Right lobe of liver (tissue), 6 donors: Measurements from ENCODE around the gene RAP1GAP2. TPM values are rescaled to one million over a fixed set of nuclear protein-coding genes. Genes with fewer than 3 reads are reported as not detected.

Experiments used
- ATAC-seq, 4 donors: fragments of 200-7000 bp; cut with Tn5 transposase; one replicate each; pipeline ENCODE4 v1.9.1; 2020; ENCODE audit warnings: mild to moderate bottlenecking in 4 of 4, moderate library complexity in 4 of 4
- DNase-seq, 3 donors: peaks; one replicate each; pipeline ENCODE4 v3.0.0-alpha.2; 2020
- H3K27ac ChIP-seq, 3 donors: fragments of 200-600 bp; one replicate each; pipeline ENCODE4 v1.8.0; 2022
- H3K27me3 ChIP-seq, 2 donors: fragments of 200-600 bp; one replicate each; pipeline ENCODE4 v1.8.0; 2022
- H3K36me3 ChIP-seq, 4 donors: fragments of 200-600 bp; sonication (generic) in 1 of 4; one replicate each; pipeline versions ENCODE4 v1.5.1 to v1.8.0; 2017 to 2022; ENCODE audit warnings: control low read depth in 1 of 4
- H3K4me1 ChIP-seq, 4 donors: fragments of 200-600 bp; sonication (generic) in 1 of 4; one replicate each; pipeline versions ENCODE4 v1.5.1 to v1.8.0; 2017 to 2022; ENCODE audit warnings: control low read depth in 1 of 4
- H3K4me3 ChIP-seq, 3 donors: fragments of 200-600 bp; one replicate each; pipeline ENCODE4 v1.8.0; 2022
- H3K9me3 ChIP-seq, 4 donors: fragments of 200-600 bp; sonication (generic) in 1 of 4; one replicate each; pipeline versions ENCODE4 v1.5.1 to v1.8.0; 2017 to 2022; ENCODE audit warnings: control low read depth in 1 of 4
- CTCF ChIP-seq, 4 donors: fragments of 200-600 bp in 3 of 4; fragments of 450-650 bp in 1 of 4; IDR thresholded peaks; one replicate each; pipeline versions ENCODE4 v1.5.1 to v1.8.0; 2016 to 2022; ENCODE audit warnings: antibody characterized with exemption in 4 of 4, mild to moderate bottlenecking in 2 of 4
- POLR2A ChIP-seq: fragments of 450-650 bp; IDR thresholded peaks from one replicate; pipeline ENCODE4 v1.6.1; 2017; ENCODE audit warnings: antibody characterized with exemption, mild to moderate bottlenecking
- WGBS: methylation state at CpG from one replicate; pipeline ENCODE4 v1.1.6; 2018; ENCODE audit warnings: low coverage, low lambda C conversion rate; ENCODE audit not compliant: insufficient coverage; ENCODE audit errors: missing lambda C conversion rate; 5-methylcytosine and 5-hydroxymethylcytosine counted together
- intact Hi-C, 2 donors: fragments of 100-400 bp; cut with DNase I; formaldehyde crosslinking; loops; one replicate each; pipeline versions ENCODE4 v1.11.2 to v1.14.1; 2022
- total RNA-seq, 6 experiments: library from RNA; depleted of rRNA in 2 of 6; stranded (reverse); fragments of >200 nt in 2 of 6; fragmentation: NEBNext Ultra II Directional in 3 of 6; extraction: Animal tissue kit (Norgen Biotek cat#: 25700) in 3 of 6; gene quantifications; one replicate each; pipeline versions ENCODE4 v1.1.0 to v1.2.4, GENCODE V29; 2016 to 2023
- donor health status: DM: no; HTN: yes; CAD: no.
- donor health status: DM: no; HTN: no; CAD: no.
- donor health status: DM: no; HTN: no; CAD: no.
- donor health status: DM: no; HTN: yes; CAD: no.
- donor health status: DM: no; HTN: yes; CAD: no.

Gene RAP1GAP2
- total RNA-seq, 6 experiments from 2014 or later: 1.0 to 3.8 (median 1.8) TPM

GRCh38 chr17:2850991-2851390 is 54.8 kb downstream of the RAP1GAP2 start:
- H3K36me3 ChIP-seq: no peaks in the 10 kb centered on the region
- intact Hi-C loops: loop anchor here (10.0 kb wide), 2 partner anchors 74 to 164 kb away; no protein-coding TSS in a partner anchor
- DNase-seq (no peak), ATAC-seq (no peak)
- H3K27ac ChIP-seq: no peak overlapping the region
- peaks cover 0 to 22% of the 10 kb centered on the region in 2 donors for H3K27me3 ChIP-seq
- TF ChIP-seq CTCF (IDR thresholded peaks at IDR 0.05) (no peak), POLR2A (no peak)
- H3K4me3 ChIP-seq: no peak overlapping the region
- no peaks in the 10 kb centered on the region for H3K9me3 ChIP-seq
- peaks cover 0 to 8% (median 0%) of the 10 kb centered on the region in 4 donors for H3K4me1 ChIP-seq
- 65% methylated on average over 6 of the region's 6 CpGs for WGBS

- ATAC-seq (no peak), DNase-seq (no peak)
- Histone ChIP-seq H3K36me3 (no peaks in the 10 kb centered on the region), H3K27ac (no peak overlapping the region), H3K9me3 (no peaks in the 10 kb centered on the region), H3K4me1 (peaks cover 0 to 8% (median 0%) of the 10 kb centered on the region in 4 donors), H3K4me3 (no peak overlapping the region), H3K27me3 (peaks cover 0 to 22% of the 10 kb centered on the region in 2 donors)
- no peak for TF ChIP-seq CTCF (IDR thresholded peaks at IDR 0.05)
- TF ChIP-seq POLR2A: no peak
- intact Hi-C loops: loop anchor here (10.0 kb wide), 2 partner anchors 73 to 163 kb away; no protein-coding TSS in a partner anchor
- no CpG with 5 or more reads among the region's 4 CpGs for WGBS
Measured at GRCh38 chr17:2851615-2852014, 55.4 kb downstream of the RAP1GAP2 start.

- Histone ChIP-seq H3K27me3 (peaks cover 0 to 22% of the 10 kb centered on the region in 2 donors), H3K4me3 (no peak overlapping the region), H3K4me1 (peaks cover 0 to 8% (median 0%) of the 10 kb centered on the region in 4 donors), H3K27ac (no peak overlapping the region), H3K36me3 (no peaks in the 10 kb centered on the region), H3K9me3 (no peaks in the 10 kb centered on the region)
- WGBS: 50% methylated on average over 6 of the region's 6 CpGs
- intact Hi-C loops: loop anchor here (10.0 kb wide), 2 partner anchors 73 to 163 kb away; no protein-coding TSS in a partner anchor
- DNase-seq (no peak), ATAC-seq (no peak)
- TF ChIP-seq CTCF (IDR thresholded peaks at IDR 0.05): no peak
- TF ChIP-seq POLR2A: no peak
Measured at GRCh38 chr17:2852221-2852620, 56.0 kb downstream of the RAP1GAP2 start.

- no peak for TF ChIP-seq POLR2A
- no peak for TF ChIP-seq CTCF (IDR thresholded peaks at IDR 0.05)
- peaks cover 0 to 22% of the 10 kb centered on the region in 2 donors for H3K27me3 ChIP-seq
- peak overlapping the region in 1 of 3 donors; percentile 18 for H3K27ac ChIP-seq
- 60% methylated on average over 1 of the region's 55 CpGs for WGBS
- H3K36me3 ChIP-seq: no peaks in the 10 kb centered on the region
- intact Hi-C loops: loop anchor here (10.0 kb wide), 2 partner anchors 72 to 162 kb away; no protein-coding TSS in a partner anchor
- peaks cover 0 to 8% (median 0%) of the 10 kb centered on the region in 4 donors for H3K4me1 ChIP-seq
- no peaks in the 10 kb centered on the region for H3K9me3 ChIP-seq
- DNase-seq (peak in 1 of 3 donors; percentile 26), ATAC-seq (no peak)
- peak overlapping the region; percentile 38 to 48 (median 38) for H3K4me3 ChIP-seq
Measured at GRCh38 chr17:2852729-2853282, 56.6 kb downstream of the RAP1GAP2 start.
